Trophoblast cell (in vitro differentiated cells and primary cell): ENCODE measurements around the gene COQ4.
A peak's percentile ranks its signal among the peaks of the same experiment; 100 is the strongest.

Experiments used
- DNase-seq, 2 donors: peaks; one replicate each; pipeline ENCODE4 v3.0.0-alpha.2; 2016
- H2AFZ ChIP-seq: 2 replicates; pipeline ENCODE4 v1.6.1; 2013; ENCODE audit warnings: low read length, moderate library complexity, mild to moderate bottlenecking; ENCODE audit not compliant: insufficient read depth, poor library complexity
- H2AK5ac ChIP-seq: 2 replicates; pipeline ENCODE4 v1.6.1; 2013; ENCODE audit warnings: mild to moderate bottlenecking, low read length
- H2BK120ac ChIP-seq: 2 replicates; pipeline ENCODE4 v1.6.1; 2013; ENCODE audit warnings: low read length, mild to moderate bottlenecking, moderate library complexity; ENCODE audit not compliant: insufficient read depth, poor library complexity
- H2BK12ac ChIP-seq: 2 replicates; pipeline ENCODE4 v1.6.1; 2013; ENCODE audit warnings: mild to moderate bottlenecking, low read length, moderate library complexity
- H2BK5ac ChIP-seq: 2 replicates; pipeline ENCODE4 v1.6.1; 2013; ENCODE audit warnings: low read length, low read depth, moderate library complexity, mild to moderate bottlenecking; ENCODE audit not compliant: poor library complexity
- H3K14ac ChIP-seq: 2 replicates; pipeline ENCODE4 v1.6.1; 2013; ENCODE audit warnings: mild to moderate bottlenecking, low read length
- H3K18ac ChIP-seq: 2 replicates; pipeline ENCODE4 v1.6.1; 2013; ENCODE audit warnings: mild to moderate bottlenecking, low read length
- H3K23ac ChIP-seq: 2 replicates; pipeline ENCODE4 v1.6.1; 2013; ENCODE audit warnings: low read length
- H3K27ac ChIP-seq: 2 replicates; pipeline ENCODE4 v1.5.1; 2013; ENCODE audit warnings: low read depth, mild to moderate bottlenecking, inconsistent platforms, low read length, moderate library complexity
- H3K27me3 ChIP-seq: 2 replicates; pipeline ENCODE4 v1.6.1; 2013; ENCODE audit warnings: inconsistent platforms, mild to moderate bottlenecking, low read length, moderate library complexity; ENCODE audit not compliant: insufficient read depth
- H3K36me3 ChIP-seq, 2 experiments: 1 replicate in 1 of 2; 2 replicates in 1 of 2; pipeline ENCODE4 v1.6.1; 2013; ENCODE audit warnings: low read length in 2 of 2, mild to moderate bottlenecking in 2 of 2, moderate library complexity in 1 of 2; ENCODE audit not compliant: insufficient read depth in 2 of 2, control insufficient read depth in 1 of 2
- H3K4ac ChIP-seq: 2 replicates; pipeline ENCODE4 v1.6.1; 2013; ENCODE audit warnings: low read depth, mild to moderate bottlenecking, low read length, moderate library complexity
- H3K4me1 ChIP-seq, 2 experiments: 1 replicate in 1 of 2; 2 replicates in 1 of 2; pipeline ENCODE4 v1.6.1; 2013; ENCODE audit warnings: low read length in 2 of 2, mild to moderate bottlenecking in 2 of 2, moderate library complexity in 1 of 2; ENCODE audit not compliant: insufficient read depth in 2 of 2, control insufficient read depth in 1 of 2
- H3K4me2 ChIP-seq: 2 replicates; pipeline ENCODE4 v1.6.1; 2013; ENCODE audit warnings: inconsistent platforms, mild to moderate bottlenecking, low read length, moderate library complexity
- H3K4me3 ChIP-seq: 2 replicates; pipeline ENCODE4 v1.5.1; 2013; ENCODE audit warnings: mild to moderate bottlenecking, low read depth, low read length, inconsistent platforms
- H3K79me1 ChIP-seq: one replicate; pipeline ENCODE4 v1.6.1; 2013; ENCODE audit warnings: low read length
- H3K79me2 ChIP-seq: 2 replicates; pipeline ENCODE4 v1.6.1; 2013; ENCODE audit warnings: low read length, mild to moderate bottlenecking; ENCODE audit not compliant: control insufficient read depth, insufficient read depth, poor library complexity
- H3K9ac ChIP-seq: 2 replicates; pipeline ENCODE4 v1.6.1; 2013; ENCODE audit warnings: mild to moderate bottlenecking, low read length
- H3K9me3 ChIP-seq: 2 replicates; pipeline ENCODE4 v1.6.1; 2013; ENCODE audit warnings: low read depth, mild to moderate bottlenecking, control low read depth, inconsistent platforms, low read length; ENCODE audit not compliant: insufficient read depth
- H4K12ac ChIP-seq: 2 replicates; pipeline ENCODE4 v1.6.1; 2013; ENCODE audit warnings: low read depth, mild to moderate bottlenecking, low read length, moderate library complexity
- H4K8ac ChIP-seq: 2 replicates; pipeline ENCODE4 v1.6.1; 2013; ENCODE audit warnings: low read depth, mild to moderate bottlenecking, low read length, moderate library complexity
- H4K91ac ChIP-seq: one replicate; pipeline ENCODE4 v1.6.1; 2013; ENCODE audit warnings: low read depth, mild to moderate bottlenecking, low read length, moderate library complexity
- WGBS: extraction: QIAGEN DNeasy Blood & Tissue Kit; methylation state at CpG from one replicate; pipeline ENCODE4 v1.1.7; 2013; ENCODE audit warnings: missing lambda C conversion rate; ENCODE audit not compliant: insufficient read length, insufficient coverage; ENCODE audit errors: extremely low coverage; 5-methylcytosine and 5-hydroxymethylcytosine counted together

Gene COQ4

GRCh38 chr9:128372784-128373183 is 50.1 kb downstream of the COQ4 start:
- H3K27ac ChIP-seq = no peak overlapping the region
- H3K36me3 ChIP-seq = peaks cover 6 to 10% of the 10 kb centered on the region in 2 experiments
- no peak overlapping the region for H3K4me2 ChIP-seq
- H3K4ac ChIP-seq = peak overlapping the region; percentile 1
- no peak overlapping the region for H3K18ac ChIP-seq
- H3K9ac ChIP-seq = no peak overlapping the region
- H2AFZ ChIP-seq = no peak overlapping the region
- H3K27me3 ChIP-seq = no peaks in the 10 kb centered on the region
- WGBS = no CpG with 5 or more reads among the region's 1 CpG
- peaks cover 5 to 10% of the 10 kb centered on the region in 2 experiments for H3K4me1 ChIP-seq
- no peak overlapping the region for H4K12ac ChIP-seq
- no peak overlapping the region for H4K8ac ChIP-seq
- H3K79me1 ChIP-seq = peaks cover 10% of the 10 kb centered on the region
- no peak overlapping the region for H2AK5ac ChIP-seq
- no peak overlapping the region for H3K23ac ChIP-seq
- H2BK12ac ChIP-seq = no peak overlapping the region
- H3K79me2 ChIP-seq = peaks cover 10% of the 10 kb centered on the region
- H2BK120ac ChIP-seq = no peak overlapping the region
- H3K9me3 ChIP-seq = no peaks in the 10 kb centered on the region
- H3K14ac ChIP-seq = no peak overlapping the region
- no peak overlapping the region for H2BK5ac ChIP-seq
- DNase-seq = no peak
- H4K91ac ChIP-seq = no peak overlapping the region
- no peak overlapping the region for H3K4me3 ChIP-seq

GRCh38 chr9:128374221-128374675 is 51.6 kb downstream of the COQ4 start:
- H2AK5ac ChIP-seq = no peak overlapping the region
- H3K27ac ChIP-seq = no peak overlapping the region
- no peak overlapping the region for H2BK120ac ChIP-seq
- H3K18ac ChIP-seq = peak overlapping the region; percentile 40
- peaks cover 5 to 10% of the 10 kb centered on the region in 2 experiments for H3K4me1 ChIP-seq
- no peaks in the 10 kb centered on the region for H3K9me3 ChIP-seq
- H3K4ac ChIP-seq = no peak overlapping the region
- H3K27me3 ChIP-seq = no peaks in the 10 kb centered on the region
- H2BK5ac ChIP-seq = no peak overlapping the region
- no peak overlapping the region for H2AFZ ChIP-seq
- WGBS = no CpG with 5 or more reads among the region's 9 CpGs
- no peak overlapping the region for H4K8ac ChIP-seq
- no peak overlapping the region for H3K23ac ChIP-seq
- H3K4me3 ChIP-seq = no peak overlapping the region
- no peak for DNase-seq
- H3K79me2 ChIP-seq = peaks cover 10% of the 10 kb centered on the region
- H3K36me3 ChIP-seq = peaks cover 18 to 19% of the 10 kb centered on the region in 2 experiments
- H3K79me1 ChIP-seq = peaks cover 10% of the 10 kb centered on the region
- H3K4me2 ChIP-seq = no peak overlapping the region
- H3K9ac ChIP-seq = peak overlapping the region; percentile 33
- H3K14ac ChIP-seq = no peak overlapping the region
- no peak overlapping the region for H4K12ac ChIP-seq
- H2BK12ac ChIP-seq = no peak overlapping the region
- no peak overlapping the region for H4K91ac ChIP-seq

- Histone ChIP-seq H4K8ac (no peak overlapping the region), H3K36me3 (peaks cover 21 to 22% of the 10 kb centered on the region in 2 experiments), H3K4me3 (no peak overlapping the region)
Observed at GRCh38 chr9:128375865-128376264, 53.2 kb downstream of the COQ4 start.

GRCh38 chr9:128382261-128382660 is 59.6 kb downstream of the COQ4 start:
- no peak overlapping the region for H3K4me3 ChIP-seq
- H2AK5ac ChIP-seq = no peak overlapping the region
- H3K36me3 ChIP-seq = peaks cover 39 to 53% of the 10 kb centered on the region in 2 experiments
- H3K27ac ChIP-seq = no peak overlapping the region
- H4K12ac ChIP-seq = no peak overlapping the region
- no peaks in the 10 kb centered on the region for H3K27me3 ChIP-seq
- no peaks in the 10 kb centered on the region for H3K4me1 ChIP-seq
- no peak overlapping the region for H4K8ac ChIP-seq
- H4K91ac ChIP-seq = no peak overlapping the region
- H3K79me2 ChIP-seq = no peaks in the 10 kb centered on the region
- no peak overlapping the region for H3K4me2 ChIP-seq
- H2BK120ac ChIP-seq = no peak overlapping the region
- no peak overlapping the region for H2AFZ ChIP-seq
- H2BK5ac ChIP-seq = no peak overlapping the region
- H3K79me1 ChIP-seq = no peaks in the 10 kb centered on the region
- H2BK12ac ChIP-seq = no peak overlapping the region
- no peak overlapping the region for H3K23ac ChIP-seq
- no peak overlapping the region for H3K4ac ChIP-seq
- no CpG with 5 or more reads among the region's 6 CpGs for WGBS
- no peak overlapping the region for H3K18ac ChIP-seq
- peaks cover 4% of the 10 kb centered on the region for H3K9me3 ChIP-seq
- no peak for DNase-seq
- H3K14ac ChIP-seq = no peak overlapping the region
- H3K9ac ChIP-seq = no peak overlapping the region

More at GRCh38 chr9:128375865-128376264, 53.2 kb downstream of the COQ4 start:
- Histone ChIP-seq H3K9me3 (no peaks in the 10 kb centered on the region), H3K79me1 (peaks cover 5% of the 10 kb centered on the region), H2BK5ac (no peak overlapping the region), H3K27ac (no peak overlapping the region), H3K23ac (no peak overlapping the region), H3K27me3 (no peaks in the 10 kb centered on the region), H2AK5ac (no peak overlapping the region), H4K91ac (no peak overlapping the region), H3K4me1 (peaks cover 5 to 7% of the 10 kb centered on the region in 2 experiments), H3K4ac (no peak overlapping the region), H3K9ac (no peak overlapping the region), H2BK12ac (no peak overlapping the region), H2BK120ac (no peak overlapping the region), H3K79me2 (peaks cover 9% of the 10 kb centered on the region), H3K18ac (no peak overlapping the region), H4K12ac (no peak overlapping the region), H3K4me2 (no peak overlapping the region), H3K14ac (no peak overlapping the region), H2AFZ (no peak overlapping the region)
- DNase-seq = no peak
- no CpG with 5 or more reads among the region's 5 CpGs for WGBS
